Measurements from ENCODE around the gene ATP11A.
"Not testable (repeated sequence)": the region's sequence is repeated elsewhere in the genome, so short reads cannot be mapped to it uniquely, and the experiment has no call there.

Gene ATP11A

DNA sequence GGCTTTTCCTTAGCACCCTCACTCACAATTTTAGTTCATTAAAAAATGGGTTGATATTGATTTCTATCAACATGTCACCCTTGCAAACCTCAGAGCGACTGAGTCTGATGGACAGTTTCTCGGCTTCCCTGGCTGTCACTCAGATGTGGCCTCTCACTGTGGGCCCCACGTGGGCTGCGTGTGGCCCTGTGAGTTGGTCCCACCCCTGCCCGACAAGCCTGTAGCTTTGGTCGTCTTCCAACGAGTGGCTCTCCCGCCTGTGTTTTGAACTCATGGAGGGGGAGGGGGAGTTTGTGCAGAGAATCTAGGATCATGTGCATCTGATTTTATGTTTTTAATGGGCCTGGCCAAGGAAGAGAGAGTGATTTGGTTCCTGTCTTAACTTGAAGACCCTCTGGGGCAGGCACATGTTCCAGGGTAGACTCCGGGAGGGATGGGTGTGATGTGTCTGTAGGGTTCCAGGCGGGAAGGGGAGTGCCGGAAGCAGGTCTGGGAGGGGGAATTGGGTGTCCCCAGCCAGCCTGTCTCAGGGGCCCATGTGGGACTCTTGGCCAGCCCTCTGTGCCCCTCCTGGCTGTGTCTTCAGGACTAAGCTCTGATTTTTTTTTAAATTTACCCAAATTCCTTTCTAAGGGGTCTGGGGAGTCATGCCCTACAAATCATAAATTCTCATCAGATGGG is 18.9 kb downstream of the ATP11A start:
- H4K12ac ChIP-seq (ENCODE audit: low read depth, low read length): no peak overlapping the region
- H4K91ac ChIP-seq (ENCODE audit: low read depth, low read length): no peak overlapping the region
- no peak overlapping the region for H3K14ac ChIP-seq (ENCODE audit: low read length)
- H3K9ac ChIP-seq (ENCODE audit: low read length): no peak overlapping the region
- H2AFZ ChIP-seq (ENCODE audit: insufficient read depth, low read length, poor library complexity): no peak overlapping the region
- no peak overlapping the region for H2BK12ac ChIP-seq (ENCODE audit: low read length)
- no peak overlapping the region for H3K4me2 ChIP-seq (ENCODE audit: low read length)
- no peak overlapping the region for H3K27ac ChIP-seq (ENCODE audit: low read depth, low read length)
- peaks cover 19% of the 10 kb centered on the region for H3K79me1 ChIP-seq (ENCODE audit: low read length)
- H3K9me3 ChIP-seq (ENCODE audit: insufficient read depth, low read depth, low read length): peaks cover 3% of the 10 kb centered on the region
- no CpG with 5 or more reads among the region's 11 CpGs for WGBS (ENCODE audit: extremely low coverage, insufficient coverage, insufficient read length)
- no peak overlapping the region for H2BK5ac ChIP-seq (ENCODE audit: low read depth, low read length, poor library complexity)
- no peak overlapping the region for H3K18ac ChIP-seq (ENCODE audit: low read length)
- H2BK120ac ChIP-seq (ENCODE audit: insufficient read depth, low read length, poor library complexity): no peak overlapping the region
- no peaks in the 10 kb centered on the region for H3K27me3 ChIP-seq (ENCODE audit: insufficient read depth, low read length)
- no peak for DNase-seq
- H3K4me3 ChIP-seq (ENCODE audit: low read depth, low read length): no peak overlapping the region
- peaks cover 14% of the 10 kb centered on the region for H3K79me2 ChIP-seq (ENCODE audit: control insufficient read depth, insufficient read depth, low read length, poor library complexity)
- H2AK5ac ChIP-seq (ENCODE audit: low read length): peak overlapping the region; percentile 11
- no peak overlapping the region for H3K23ac ChIP-seq (ENCODE audit: low read length)
- no peaks in the 10 kb centered on the region for H3K36me3 ChIP-seq (ENCODE audit: control insufficient read depth in 1 of 2, insufficient read depth in 2 of 2, low read length in 2 of 2)
- peak overlapping the region; percentile 42 for H3K4ac ChIP-seq (ENCODE audit: low read depth, low read length)
- no peak overlapping the region for H4K8ac ChIP-seq (ENCODE audit: low read depth, low read length)
- peaks cover 30 to 37% of the 10 kb centered on the region in 2 experiments for H3K4me1 ChIP-seq (ENCODE audit: control insufficient read depth in 1 of 2, insufficient read depth in 2 of 2, low read length in 2 of 2)

DNA sequence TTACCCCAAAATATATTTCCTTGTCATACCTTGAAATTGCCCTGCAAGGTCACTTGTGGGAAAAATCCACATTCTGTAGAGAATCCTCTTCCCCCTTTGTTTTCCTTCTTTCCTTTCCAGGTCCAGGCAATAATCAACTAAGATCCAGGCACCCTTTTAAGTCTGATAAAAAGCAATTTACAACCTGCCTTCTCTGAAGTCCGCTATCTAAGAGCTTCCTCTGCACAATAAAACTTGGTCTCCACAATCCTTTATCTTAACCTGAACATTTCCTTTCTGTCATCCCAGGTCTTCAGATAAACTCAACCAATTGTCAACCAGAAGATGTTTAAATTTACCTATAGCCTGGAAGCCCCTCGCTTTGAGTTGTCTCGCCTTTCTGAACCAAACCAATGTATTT is 19.5 kb downstream of the ATP11A start:
- no CpG with 5 or more reads among the region's 3 CpGs for WGBS (ENCODE audit: extremely low coverage, insufficient coverage, insufficient read length)
- H3K9ac ChIP-seq (ENCODE audit: low read length): not testable (repeated sequence)
- H3K79me1 ChIP-seq (ENCODE audit: low read length): peaks cover 22% of the 10 kb centered on the region

DNA sequence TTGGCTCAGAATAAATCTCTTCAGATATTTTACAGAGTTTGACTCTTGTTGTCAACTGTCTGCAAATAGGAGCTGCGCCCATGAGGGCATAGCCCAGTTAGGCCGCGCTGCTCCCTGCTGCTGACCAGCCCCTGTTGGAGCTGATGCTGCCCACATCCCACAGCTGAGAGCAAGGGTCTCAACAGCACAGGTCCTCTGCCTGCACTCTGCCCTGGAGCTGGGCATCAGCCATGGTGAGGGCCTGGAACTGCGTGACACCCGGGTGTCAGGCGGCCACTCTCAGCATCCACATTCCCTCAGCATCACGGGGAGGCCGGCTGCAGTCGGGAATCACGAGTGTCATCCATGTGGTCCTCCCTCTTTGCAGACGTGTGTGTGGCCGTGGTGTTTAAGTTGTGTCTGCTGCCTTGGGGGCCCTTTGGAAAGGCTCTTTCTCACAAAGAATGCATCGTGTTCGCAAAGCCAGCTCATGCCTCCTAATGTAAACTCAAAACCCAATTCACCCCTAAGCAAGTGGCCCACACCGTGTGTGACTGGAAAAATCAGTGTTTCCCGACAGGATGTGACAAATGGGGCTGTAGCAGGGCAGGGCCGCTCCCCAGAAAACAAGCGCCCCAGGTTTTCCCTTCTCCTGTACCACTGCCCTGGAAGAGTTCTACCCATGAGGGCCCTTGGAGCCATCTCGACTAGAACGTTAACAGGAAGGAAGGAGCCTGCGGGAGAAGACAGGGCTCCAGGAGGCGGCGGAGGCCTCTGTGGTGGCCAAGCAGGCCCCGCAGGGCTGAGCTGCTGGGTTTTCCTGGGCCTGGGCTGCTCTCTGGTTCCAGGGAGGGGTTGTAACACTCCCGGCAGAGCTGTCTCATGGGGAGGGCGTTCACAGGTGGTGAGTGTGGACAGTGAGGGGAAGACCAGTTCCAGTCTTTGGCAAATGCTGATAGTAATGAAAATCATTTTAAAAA is 20.3 kb downstream of the ATP11A start:
- Histone ChIP-seq H3K4ac (ENCODE audit: low read depth, low read length) (peak overlapping the region; percentile 71), H3K18ac (ENCODE audit: low read length) (peak overlapping the region; percentile 28), H4K91ac (ENCODE audit: low read depth, low read length) (peak overlapping the region; percentile 20), H3K79me1 (ENCODE audit: low read length) (peaks cover 22% of the 10 kb centered on the region), H3K4me1 (ENCODE audit: control insufficient read depth in 1 of 2, insufficient read depth in 2 of 2, low read length in 2 of 2) (peaks cover 29 to 37% of the 10 kb centered on the region in 2 experiments), H3K4me3 (ENCODE audit: low read depth, low read length) (peak overlapping the region; percentile 52), H4K12ac (ENCODE audit: low read depth, low read length) (no peak overlapping the region), H3K14ac (ENCODE audit: low read length) (peak overlapping the region; percentile 58), H3K27me3 (ENCODE audit: insufficient read depth, low read length) (no peaks in the 10 kb centered on the region), H2BK5ac (ENCODE audit: low read depth, low read length, poor library complexity) (peak overlapping the region; percentile 45), H2BK120ac (ENCODE audit: insufficient read depth, low read length, poor library complexity) (no peak overlapping the region), H2BK12ac (ENCODE audit: low read length) (peak overlapping the region; percentile 67), H4K8ac (ENCODE audit: low read depth, low read length) (peak overlapping the region; percentile 14), H3K4me2 (ENCODE audit: low read length) (no peak overlapping the region), H2AFZ (ENCODE audit: insufficient read depth, low read length, poor library complexity) (no peak overlapping the region), H3K23ac (ENCODE audit: low read length) (no peak overlapping the region), H3K9ac (ENCODE audit: low read length) (no peak overlapping the region), H3K36me3 (ENCODE audit: control insufficient read depth in 1 of 2, insufficient read depth in 2 of 2, low read length in 2 of 2) (peaks cover 0 to 1% of the 10 kb centered on the region in 2 experiments), H3K79me2 (ENCODE audit: control insufficient read depth, insufficient read depth, low read length, poor library complexity) (peaks cover 21% of the 10 kb centered on the region), H3K27ac (ENCODE audit: low read depth, low read length) (peak overlapping the region; percentile 36), H2AK5ac (ENCODE audit: low read length) (peak overlapping the region; percentile 81), H3K9me3 (ENCODE audit: insufficient read depth, low read depth, low read length) (peaks cover 3% of the 10 kb centered on the region)
- WGBS (ENCODE audit: extremely low coverage, insufficient coverage, insufficient read length): no CpG with 5 or more reads among the region's 26 CpGs
- peak; percentile 54 to 63 for DNase-seq

More for the DNA sequence above, 19.5 kb downstream of the ATP11A start:
- not testable (repeated sequence) for H3K4me3 ChIP-seq (ENCODE audit: low read depth, low read length); H2BK12ac ChIP-seq (ENCODE audit: low read length); H3K27me3 ChIP-seq (ENCODE audit: insufficient read depth, low read length); H3K9me3 ChIP-seq (ENCODE audit: insufficient read depth, low read depth, low read length); H4K91ac ChIP-seq (ENCODE audit: low read depth, low read length); H2BK5ac ChIP-seq (ENCODE audit: low read depth, low read length, poor library complexity); H2BK120ac ChIP-seq (ENCODE audit: insufficient read depth, low read length, poor library complexity); H2AFZ ChIP-seq (ENCODE audit: insufficient read depth, low read length, poor library complexity); H3K14ac ChIP-seq (ENCODE audit: low read length); H3K36me3 ChIP-seq (ENCODE audit: control insufficient read depth in 1 of 2, insufficient read depth in 2 of 2, low read length in 2 of 2); DNase-seq; H4K12ac ChIP-seq (ENCODE audit: low read depth, low read length); H3K18ac ChIP-seq (ENCODE audit: low read length); H4K8ac ChIP-seq (ENCODE audit: low read depth, low read length); H2AK5ac ChIP-seq (ENCODE audit: low read length); H3K23ac ChIP-seq (ENCODE audit: low read length); H3K4me2 ChIP-seq (ENCODE audit: low read length); H3K4ac ChIP-seq (ENCODE audit: low read depth, low read length); H3K27ac ChIP-seq (ENCODE audit: low read depth, low read length)
- Histone ChIP-seq H3K4me1 (ENCODE audit: control insufficient read depth in 1 of 2, insufficient read depth in 2 of 2, low read length in 2 of 2) (peaks cover 27 to 36% of the 10 kb centered on the region in 2 experiments), H3K79me2 (ENCODE audit: control insufficient read depth, insufficient read depth, low read length, poor library complexity) (peaks cover 20% of the 10 kb centered on the region)

DNA sequence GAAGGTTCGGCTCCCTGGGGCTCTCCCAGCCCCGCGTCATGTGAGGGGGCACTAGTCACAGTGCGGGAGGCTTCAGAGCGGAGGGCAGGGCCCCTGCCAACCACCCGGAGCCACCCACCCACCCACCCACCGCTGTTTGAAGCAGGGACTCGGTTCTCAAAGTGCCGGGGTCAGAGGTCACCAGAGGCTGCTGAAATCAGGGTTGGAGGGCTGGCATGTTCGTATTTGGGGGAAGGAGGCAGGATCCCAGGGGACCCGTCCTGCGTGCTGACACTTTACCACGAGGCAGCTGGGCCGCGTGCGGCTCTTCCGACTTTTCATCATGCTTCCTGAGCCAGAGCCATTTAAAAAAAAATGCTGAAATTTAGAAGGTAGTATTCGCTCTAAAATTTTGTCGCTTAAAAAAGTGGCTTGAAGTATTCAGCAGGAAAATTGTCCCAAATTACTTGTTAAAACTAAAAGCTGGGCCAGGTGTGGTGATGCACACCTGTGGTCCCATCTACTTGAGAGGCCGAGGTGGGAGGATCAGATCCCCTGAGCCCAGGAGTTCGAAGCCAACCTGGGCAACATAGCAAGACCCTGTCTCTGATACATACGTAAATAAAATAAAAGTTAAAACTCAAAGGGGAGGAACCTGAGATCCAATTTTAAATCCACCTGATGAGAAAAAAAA is 21.2 kb downstream of the ATP11A start:
- no peaks in the 10 kb centered on the region for H3K27me3 ChIP-seq (ENCODE audit: insufficient read depth, low read length)
- H3K4me3 ChIP-seq (ENCODE audit: low read depth, low read length): no peak overlapping the region
- H4K91ac ChIP-seq (ENCODE audit: low read depth, low read length): peak overlapping the region; percentile 72
- no peak overlapping the region for H4K8ac ChIP-seq (ENCODE audit: low read depth, low read length)
- H3K79me1 ChIP-seq (ENCODE audit: low read length): peaks cover 22% of the 10 kb centered on the region
- peaks cover 18% of the 10 kb centered on the region for H3K79me2 ChIP-seq (ENCODE audit: control insufficient read depth, insufficient read depth, low read length, poor library complexity)
- no CpG with 5 or more reads among the region's 22 CpGs for WGBS (ENCODE audit: extremely low coverage, insufficient coverage, insufficient read length)
- H3K4me1 ChIP-seq (ENCODE audit: control insufficient read depth in 1 of 2, insufficient read depth in 2 of 2, low read length in 2 of 2): peaks cover 29 to 41% of the 10 kb centered on the region in 2 experiments
- peak overlapping the region; percentile 53 for H3K4me2 ChIP-seq (ENCODE audit: low read length)
- H3K14ac ChIP-seq (ENCODE audit: low read length): peak overlapping the region; percentile 70
- H2BK120ac ChIP-seq (ENCODE audit: insufficient read depth, low read length, poor library complexity): peak overlapping the region; percentile 76
- peak overlapping the region; percentile 97 for H3K27ac ChIP-seq (ENCODE audit: low read depth, low read length)
- peak overlapping the region; percentile 84 for H2BK5ac ChIP-seq (ENCODE audit: low read depth, low read length, poor library complexity)
- peaks cover 3% of the 10 kb centered on the region for H3K9me3 ChIP-seq (ENCODE audit: insufficient read depth, low read depth, low read length)
- peak overlapping the region; percentile 83 for H2BK12ac ChIP-seq (ENCODE audit: low read length)
- no peak overlapping the region for H2AK5ac ChIP-seq (ENCODE audit: low read length)
- H3K9ac ChIP-seq (ENCODE audit: low read length): no peak overlapping the region
- H3K4ac ChIP-seq (ENCODE audit: low read depth, low read length): peak overlapping the region; percentile 51
- peaks cover 0 to 2% of the 10 kb centered on the region in 2 experiments for H3K36me3 ChIP-seq (ENCODE audit: control insufficient read depth in 1 of 2, insufficient read depth in 2 of 2, low read length in 2 of 2)
- no peak for DNase-seq
- H2AFZ ChIP-seq (ENCODE audit: insufficient read depth, low read length, poor library complexity): no peak overlapping the region
- H3K18ac ChIP-seq (ENCODE audit: low read length): no peak overlapping the region
- H4K12ac ChIP-seq (ENCODE audit: low read depth, low read length): no peak overlapping the region
- H3K23ac ChIP-seq (ENCODE audit: low read length): no peak overlapping the region
